Right lobe of liver (tissue), 6 donors: ENCODE measurements around the gene UBN2. TPM values are rescaled to one million over a fixed set of nuclear protein-coding genes. Genes with fewer than 3 reads are reported as not detected.

Experiments used
- ATAC-seq, 4 donors: fragments of 200-7000 bp; cut with Tn5 transposase; one replicate each; pipeline ENCODE4 v1.9.1; 2020; ENCODE audit warnings: mild to moderate bottlenecking in 4 of 4, moderate library complexity in 4 of 4
- DNase-seq, 3 donors: peaks; one replicate each; pipeline ENCODE4 v3.0.0-alpha.2; 2020
- H3K27ac ChIP-seq, 3 donors: fragments of 200-600 bp; one replicate each; pipeline ENCODE4 v1.8.0; 2022
- H3K27me3 ChIP-seq, 2 donors: fragments of 200-600 bp; one replicate each; pipeline ENCODE4 v1.8.0; 2022
- H3K36me3 ChIP-seq, 4 donors: fragments of 200-600 bp; sonication (generic) in 1 of 4; one replicate each; pipeline versions ENCODE4 v1.5.1 to v1.8.0; 2017 to 2022; ENCODE audit warnings: control low read depth in 1 of 4
- H3K4me1 ChIP-seq, 4 donors: fragments of 200-600 bp; sonication (generic) in 1 of 4; one replicate each; pipeline versions ENCODE4 v1.5.1 to v1.8.0; 2017 to 2022; ENCODE audit warnings: control low read depth in 1 of 4
- H3K4me3 ChIP-seq, 3 donors: fragments of 200-600 bp; one replicate each; pipeline ENCODE4 v1.8.0; 2022
- H3K9me3 ChIP-seq, 4 donors: fragments of 200-600 bp; sonication (generic) in 1 of 4; one replicate each; pipeline versions ENCODE4 v1.5.1 to v1.8.0; 2017 to 2022; ENCODE audit warnings: control low read depth in 1 of 4
- POLR2A ChIP-seq: fragments of 450-650 bp; IDR thresholded peaks from one replicate; pipeline ENCODE4 v1.6.1; 2017; ENCODE audit warnings: antibody characterized with exemption, mild to moderate bottlenecking
- WGBS: methylation state at CpG from one replicate; pipeline ENCODE4 v1.1.6; 2018; ENCODE audit warnings: low coverage, low lambda C conversion rate; ENCODE audit not compliant: insufficient coverage; ENCODE audit errors: missing lambda C conversion rate; 5-methylcytosine and 5-hydroxymethylcytosine counted together
- intact Hi-C, 2 donors: fragments of 100-400 bp; cut with DNase I; formaldehyde crosslinking; loops; one replicate each; pipeline versions ENCODE4 v1.11.2 to v1.14.1; 2022
- total RNA-seq, 6 experiments: library from RNA; depleted of rRNA in 2 of 6; stranded (reverse); fragments of >200 nt in 2 of 6; fragmentation: NEBNext Ultra II Directional in 3 of 6; extraction: Animal tissue kit (Norgen Biotek cat#: 25700) in 3 of 6; gene quantifications; one replicate each; pipeline versions ENCODE4 v1.1.0 to v1.2.4, GENCODE V29; 2016 to 2023
- TF ChIP-seq, protein P1 (sequence below), 4 donors: fragments of 200-600 bp in 3 of 4; fragments of 450-650 bp in 1 of 4; IDR thresholded peaks; one replicate each; pipeline versions ENCODE4 v1.5.1 to v1.8.0; 2016 to 2022; ENCODE audit warnings: antibody characterized with exemption in 4 of 4, mild to moderate bottlenecking in 2 of 4
- donor health status: DM: no; HTN: yes; CAD: no.
- donor health status: DM: no; HTN: no; CAD: no.
- donor health status: DM: no; HTN: no; CAD: no.
- donor health status: DM: no; HTN: yes; CAD: no.
- donor health status: DM: no; HTN: yes; CAD: no.

Gene UBN2
- total RNA-seq, 6 experiments from 2014 or later = 4.5 to 12.0 (median 8.1) TPM

DNA sequence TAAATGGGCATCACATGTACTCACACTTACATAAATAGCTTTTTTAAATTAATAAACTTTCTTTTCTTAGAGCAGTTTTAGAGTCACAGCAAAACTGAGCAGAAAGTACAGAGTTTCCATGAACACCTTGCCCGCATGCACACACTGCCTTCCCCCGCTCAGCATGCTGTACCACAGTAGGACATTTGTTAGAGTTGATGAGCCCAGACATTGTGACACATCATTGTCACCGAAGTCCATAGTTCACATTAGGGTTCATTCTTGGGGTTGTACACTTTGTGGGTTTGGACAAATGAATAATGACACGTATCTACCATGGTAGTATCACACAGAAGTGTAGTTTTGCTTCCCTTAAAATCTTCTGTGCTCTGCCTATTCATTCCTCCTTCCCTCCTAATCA, 23.7 kb downstream of the UBN2 start:
- peak in 1 of 4 donors; percentile 28 for ATAC-seq

DNA sequence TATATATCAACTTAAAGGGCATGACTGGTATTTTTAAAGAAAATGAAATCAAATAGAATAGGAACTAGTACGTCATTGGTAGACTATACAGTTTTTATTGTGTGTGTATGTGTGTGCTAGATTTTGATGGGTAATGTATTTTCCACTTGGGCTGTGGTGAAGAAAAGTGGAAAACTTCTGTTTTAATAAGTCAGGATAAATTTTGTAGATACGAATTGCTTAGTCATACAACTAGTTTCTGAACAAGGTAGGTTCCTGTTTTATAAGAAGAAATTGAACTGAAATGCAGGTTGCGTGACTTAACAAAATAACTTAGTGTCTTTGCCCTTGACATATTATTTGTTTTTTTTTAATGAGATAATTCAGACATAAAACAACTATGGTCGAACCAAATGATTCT, 24.3 kb downstream of the UBN2 start:
- WGBS = 90% methylated on average over 4 of the region's 4 CpGs
- Histone ChIP-seq H3K4me1 (no peaks in the 10 kb centered on the region), H3K9me3 (no peaks in the 10 kb centered on the region), H3K4me3 (no peak overlapping the region), H3K27me3 (no peaks in the 10 kb centered on the region), H3K36me3 (peaks cover 0 to 43% (median 17%) of the 10 kb centered on the region in 4 donors), H3K27ac (no peak overlapping the region)
- ATAC-seq (no peak), DNase-seq (no peak)
- intact Hi-C loops = no loop called here
- no peak for TF ChIP-seq POLR2A
- TF ChIP-seq, protein P1, sequence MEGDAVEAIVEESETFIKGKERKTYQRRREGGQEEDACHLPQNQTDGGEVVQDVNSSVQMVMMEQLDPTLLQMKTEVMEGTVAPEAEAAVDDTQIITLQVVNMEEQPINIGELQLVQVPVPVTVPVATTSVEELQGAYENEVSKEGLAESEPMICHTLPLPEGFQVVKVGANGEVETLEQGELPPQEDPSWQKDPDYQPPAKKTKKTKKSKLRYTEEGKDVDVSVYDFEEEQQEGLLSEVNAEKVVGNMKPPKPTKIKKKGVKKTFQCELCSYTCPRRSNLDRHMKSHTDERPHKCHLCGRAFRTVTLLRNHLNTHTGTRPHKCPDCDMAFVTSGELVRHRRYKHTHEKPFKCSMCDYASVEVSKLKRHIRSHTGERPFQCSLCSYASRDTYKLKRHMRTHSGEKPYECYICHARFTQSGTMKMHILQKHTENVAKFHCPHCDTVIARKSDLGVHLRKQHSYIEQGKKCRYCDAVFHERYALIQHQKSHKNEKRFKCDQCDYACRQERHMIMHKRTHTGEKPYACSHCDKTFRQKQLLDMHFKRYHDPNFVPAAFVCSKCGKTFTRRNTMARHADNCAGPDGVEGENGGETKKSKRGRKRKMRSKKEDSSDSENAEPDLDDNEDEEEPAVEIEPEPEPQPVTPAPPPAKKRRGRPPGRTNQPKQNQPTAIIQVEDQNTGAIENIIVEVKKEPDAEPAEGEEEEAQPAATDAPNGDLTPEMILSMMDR (IDR thresholded peaks at IDR 0.05) = no peak

More for the DNA sequence above, 23.7 kb downstream of the UBN2 start:
- no peaks in the 10 kb centered on the region for H3K4me1 ChIP-seq
- 100% methylated on average over 4 of the region's 4 CpGs for WGBS
- no peaks in the 10 kb centered on the region for H3K9me3 ChIP-seq
- H3K27me3 ChIP-seq = no peaks in the 10 kb centered on the region
- no peak overlapping the region for H3K4me3 ChIP-seq
- TF ChIP-seq POLR2A = no peak
- TF ChIP-seq, protein P1 (IDR thresholded peaks at IDR 0.05) = no peak
- no peak for DNase-seq
- intact Hi-C loops = no loop called here
- H3K27ac ChIP-seq = no peak overlapping the region
- H3K36me3 ChIP-seq = peaks cover 0 to 41% (median 17%) of the 10 kb centered on the region in 4 donors

DNA sequence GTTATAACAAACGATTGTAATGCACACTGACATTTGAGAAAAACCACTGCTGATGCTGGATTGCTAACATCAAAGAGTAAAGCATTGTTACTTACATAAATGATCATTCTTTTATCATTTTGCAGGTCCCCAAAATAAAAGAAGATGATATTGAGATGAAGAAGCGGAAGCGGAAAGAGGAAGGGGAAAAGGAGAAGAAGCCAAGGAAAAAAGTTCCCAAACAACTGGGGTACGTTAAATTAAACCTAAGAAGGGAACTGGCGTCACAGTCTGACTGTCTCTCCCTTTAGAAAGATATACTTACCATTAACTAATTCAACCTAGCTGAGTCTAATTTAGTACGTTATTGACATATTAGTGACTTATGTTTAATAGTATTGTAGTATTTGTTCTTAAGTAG, 28.1 kb downstream of the UBN2 start:
- no peak overlapping the region for H3K27ac ChIP-seq
- H3K36me3 ChIP-seq = peaks cover 0 to 40% (median 13%) of the 10 kb centered on the region in 4 donors
- intact Hi-C loops = no loop called here
- DNase-seq = no peak
- H3K9me3 ChIP-seq = no peaks in the 10 kb centered on the region
- no peak overlapping the region for H3K4me3 ChIP-seq
- 88% methylated on average over 6 of the region's 6 CpGs for WGBS
- no peak for ATAC-seq
- TF ChIP-seq POLR2A = no peak
- H3K4me1 ChIP-seq = no peaks in the 10 kb centered on the region
- no peaks in the 10 kb centered on the region for H3K27me3 ChIP-seq

DNA sequence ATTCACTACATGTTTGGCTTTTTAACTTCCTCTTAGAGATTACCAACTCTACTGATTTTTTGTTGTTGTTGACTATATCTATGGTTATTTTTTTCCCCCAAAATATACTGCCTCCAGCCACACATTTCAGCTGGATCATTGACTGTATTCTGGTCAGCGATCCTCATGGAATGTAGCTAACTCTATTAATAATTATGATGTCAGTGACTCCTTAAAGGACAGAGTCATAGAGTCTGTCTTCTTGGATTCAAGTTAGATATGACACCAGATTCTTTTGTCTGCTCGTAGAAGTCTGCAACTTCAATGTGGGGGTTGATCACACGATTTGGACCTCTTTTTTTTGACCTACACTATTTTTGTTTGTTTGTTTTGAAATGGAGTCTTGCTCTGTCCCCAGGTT, 33.2 kb downstream of the UBN2 start:
- Histone ChIP-seq H3K4me1 (no peaks in the 10 kb centered on the region), H3K27ac (no peak overlapping the region), H3K9me3 (no peaks in the 10 kb centered on the region), H3K36me3 (peaks cover 0 to 57% (median 8%) of the 10 kb centered on the region in 4 donors), H3K4me3 (no peak overlapping the region), H3K27me3 (no peaks in the 10 kb centered on the region)
- WGBS = 90% methylated on average over 3 of the region's 3 CpGs
- ATAC-seq (no peak), DNase-seq (no peak)
- no peak for TF ChIP-seq POLR2A
- TF ChIP-seq, protein P1 (IDR thresholded peaks at IDR 0.05) = no peak
- intact Hi-C loops = no loop called here

DNA sequence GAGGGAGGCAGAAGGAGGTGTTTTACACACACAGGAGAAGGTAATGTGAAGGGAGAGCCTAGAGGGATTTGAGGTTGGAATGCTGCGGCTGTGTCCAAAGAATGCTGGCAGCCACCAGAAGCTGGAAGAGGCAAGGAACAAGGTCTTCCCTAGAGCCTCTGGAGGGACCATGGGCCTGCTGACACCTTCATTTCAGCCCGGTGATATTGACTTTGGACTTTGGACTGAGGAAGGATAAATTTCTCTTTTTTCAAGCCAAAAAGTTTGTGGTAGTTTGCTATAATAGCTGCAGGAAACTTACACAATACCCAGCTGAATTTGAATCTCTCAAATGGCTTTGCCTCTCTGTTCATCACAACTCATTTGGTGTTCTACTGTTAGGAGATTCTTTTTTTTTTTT, 34.6 kb downstream of the UBN2 start:
- H3K27me3 ChIP-seq = no peaks in the 10 kb centered on the region
- peaks cover 0 to 57% (median 7%) of the 10 kb centered on the region in 4 donors for H3K36me3 ChIP-seq
- ATAC-seq (peak; percentile 74 to 95 (median 79)), DNase-seq (peak in 1 of 3 donors; percentile 46)
- H3K9me3 ChIP-seq = no peaks in the 10 kb centered on the region
- WGBS = 49% methylated on average over 2 of the region's 2 CpGs
- peak overlapping the region in 1 of 3 donors; percentile 11 for H3K27ac ChIP-seq
- no peak for TF ChIP-seq POLR2A
- TF ChIP-seq, protein P1 (IDR thresholded peaks at IDR 0.05) = no peak
- H3K4me1 ChIP-seq = no peaks in the 10 kb centered on the region
- no peak overlapping the region for H3K4me3 ChIP-seq
- intact Hi-C loops = no loop called here
